B cell (primary cell): Measurements from ENCODE around the gene GPR89B. TPM values are rescaled to one million over a fixed set of nuclear protein-coding genes. Genes with fewer than 3 reads are reported as not detected.
"Not testable (repeated sequence)": the region's sequence is repeated elsewhere in the genome, so short reads cannot be mapped to it uniquely, and the experiment has no call there.

Experiments used
- ATAC-seq: fragments of 200-7000 bp; cut with Tn5 transposase; one replicate; pipeline ENCODE4 v1.10.0; 2021; ENCODE audit warnings: low read depth, mild to moderate bottlenecking, moderate number of reproducible peaks, moderate library complexity
- CTCF ChIA-PET: fragments of 350-600 bp; sonication (Branson Sonifier 250); formaldehyde crosslinking; loops from one replicate; lab custom pipeline; 2021; ENCODE audit warnings: antibody characterized with exemption, inconsistent platforms; lab: Charles Lee
- POLR2A ChIA-PET: fragments of 350-600 bp; sonication (Branson Sonifier 250); formaldehyde crosslinking; loops from one replicate; lab custom pipeline; 2021; ENCODE audit warnings: antibody characterized with exemption; lab: Charles Lee
- DNase-seq: peaks from one replicate; pipeline ENCODE4 v3.0.0; 2013
- H2AFZ ChIP-seq: 2 replicates; pipeline ENCODE4 v1.6.1; 2012; ENCODE audit warnings: mild to moderate bottlenecking, low read depth, low read length; ENCODE audit not compliant: insufficient read depth, poor library complexity, severe bottlenecking
- H3K27ac ChIP-seq, 2 donors: 1 replicate in 1 of 2; 2 replicates in 1 of 2; pipeline ENCODE4 v1.5.1; 2012 to 2013; ENCODE audit warnings: low read length in 2 of 2, mild to moderate bottlenecking in 2 of 2, moderate library complexity in 1 of 2
- H3K27me3 ChIP-seq, 4 experiments: fragments of 200-600 bp in 1 of 4; sonication (generic) in 1 of 4; replicated peaks in 1 of 4; 1 replicate in 2 of 4; 2 replicates in 2 of 4; pipeline versions ENCODE4 v1.6.1 to v1.7.0; 2013 to 2016; ENCODE audit warnings: low read length in 3 of 4, mild to moderate bottlenecking in 2 of 4, mixed read lengths in 1 of 4, moderate library complexity in 1 of 4; ENCODE audit not compliant: insufficient read depth in 4 of 4, control insufficient read depth in 3 of 4; ENCODE audit errors: control extremely low read depth in 1 of 4
- H3K36me3 ChIP-seq, 2 experiments: replicated peaks in 1 of 2; 1 replicate in 1 of 2; 2 replicates in 1 of 2; pipeline versions ENCODE4 v1.6.1 to v1.7.1; 2013; ENCODE audit warnings: low read length in 1 of 2; ENCODE audit not compliant: insufficient read depth in 2 of 2, control insufficient read depth in 1 of 2; ENCODE audit errors: control extremely low read depth in 1 of 2, extremely low read depth in 1 of 2
- H3K4me1 ChIP-seq, 2 donors: fragments of 200-600 bp in 1 of 2; sonication (generic) in 1 of 2; 1 replicate in 1 of 2; 2 replicates in 1 of 2; pipeline versions ENCODE4 v1.5.1 to v1.6.1; 2013 to 2017; ENCODE audit warnings: low read length in 2 of 2; ENCODE audit not compliant: control insufficient read depth in 2 of 2, insufficient read depth in 2 of 2
- H3K4me2 ChIP-seq: replicated peaks from 2 replicates; pipeline ENCODE3; 2012; ENCODE audit warnings: mild to moderate bottlenecking, low read depth, low read length; ENCODE audit not compliant: poor library complexity, severe bottlenecking
- H3K4me3 ChIP-seq, 5 experiments: fragments of 200-600 bp in 1 of 5; sonication (generic) in 1 of 5; 1 replicate in 3 of 5; 2 replicates in 2 of 5; pipeline versions ENCODE4 v1.5.1 to v1.7.0; 2011 to 2016; ENCODE audit warnings: low read length in 4 of 5, mild to moderate bottlenecking in 4 of 5, low read depth in 2 of 5, control low read depth in 1 of 5, moderate library complexity in 1 of 5; ENCODE audit not compliant: insufficient read depth in 1 of 5; ENCODE audit errors: control extremely low read depth in 1 of 5, extremely low read depth in 1 of 5
- H3K79me2 ChIP-seq: fragments of 200-600 bp; sonication (generic); one replicate; pipeline ENCODE4 v1.6.0; 2016; ENCODE audit warnings: low read length; ENCODE audit not compliant: control insufficient read depth, insufficient read depth
- H3K9ac ChIP-seq: fragments of 200-600 bp; sonication (generic); 2 replicates; pipeline ENCODE4 v1.6.1; 2017; ENCODE audit warnings: mild to moderate bottlenecking, low read length, moderate library complexity
- H3K9me3 ChIP-seq, 3 donors: one replicate each; pipeline versions ENCODE4 v1.6.1 to v1.7.1; 2013; ENCODE audit warnings: low read length in 2 of 3; ENCODE audit not compliant: control insufficient read depth in 2 of 3, insufficient read depth in 1 of 3; ENCODE audit errors: control extremely low read depth in 1 of 3
- H4K20me1 ChIP-seq: 2 replicates; pipeline ENCODE4 v1.6.0; 2012; ENCODE audit warnings: mild to moderate bottlenecking, low read length; ENCODE audit not compliant: insufficient read depth, control insufficient read depth, poor library complexity, severe bottlenecking
- H3K27ac Mint-ChIP-seq: one replicate; pipeline ENCODE4 v1.8.0; 2021; ENCODE audit warnings: mixed read lengths
- H3K27me3 Mint-ChIP-seq: one replicate; pipeline ENCODE4 v1.8.0; 2021; ENCODE audit warnings: mixed read lengths
- H3K4me1 Mint-ChIP-seq: one replicate; pipeline ENCODE4 v1.8.0; 2021; ENCODE audit warnings: mixed read lengths
- H3K4me3 Mint-ChIP-seq: one replicate; pipeline ENCODE4 v1.8.0; 2021; ENCODE audit warnings: mixed read lengths
- H3K9me3 Mint-ChIP-seq: one replicate; pipeline ENCODE4 v1.8.0; 2022; ENCODE audit warnings: mixed read lengths; ENCODE audit not compliant: insufficient read depth
- WGBS: methylation state at CpG from one replicate; pipeline ENCODE4 v1.1.5; 2013; ENCODE audit warnings: missing lambda C conversion rate; ENCODE audit not compliant: insufficient coverage; 5-methylcytosine and 5-hydroxymethylcytosine counted together
- intact Hi-C: fragments of 100-400 bp; cut with micrococcal nuclease; formaldehyde crosslinking; loops from one replicate; pipeline ENCODE4 v1.10.0; 2022
- polyA plus RNA-seq: library from polyadenylated mRNA; depleted of rRNA; stranded (reverse); fragments of >200 nt; gene quantifications from 2 replicates; pipeline ENCODE4 v1.2.3, GENCODE V29; 2012
- total RNA-seq, 2 donors: library from RNA; stranded (reverse); fragments of 120-200 nt in 1 of 2; gene quantifications; 1 replicate in 1 of 2; 2 replicates in 1 of 2; pipeline versions ENCODE4 v1.2.3 to v1.2.4, GENCODE V29; 2013 to 2022

Gene GPR89B
- total and polyA plus RNA-seq, 2 donors (not counting 1 experiment from before 2014, with no cell fraction given) = 20.5 to 20.8 TPM

DNA sequence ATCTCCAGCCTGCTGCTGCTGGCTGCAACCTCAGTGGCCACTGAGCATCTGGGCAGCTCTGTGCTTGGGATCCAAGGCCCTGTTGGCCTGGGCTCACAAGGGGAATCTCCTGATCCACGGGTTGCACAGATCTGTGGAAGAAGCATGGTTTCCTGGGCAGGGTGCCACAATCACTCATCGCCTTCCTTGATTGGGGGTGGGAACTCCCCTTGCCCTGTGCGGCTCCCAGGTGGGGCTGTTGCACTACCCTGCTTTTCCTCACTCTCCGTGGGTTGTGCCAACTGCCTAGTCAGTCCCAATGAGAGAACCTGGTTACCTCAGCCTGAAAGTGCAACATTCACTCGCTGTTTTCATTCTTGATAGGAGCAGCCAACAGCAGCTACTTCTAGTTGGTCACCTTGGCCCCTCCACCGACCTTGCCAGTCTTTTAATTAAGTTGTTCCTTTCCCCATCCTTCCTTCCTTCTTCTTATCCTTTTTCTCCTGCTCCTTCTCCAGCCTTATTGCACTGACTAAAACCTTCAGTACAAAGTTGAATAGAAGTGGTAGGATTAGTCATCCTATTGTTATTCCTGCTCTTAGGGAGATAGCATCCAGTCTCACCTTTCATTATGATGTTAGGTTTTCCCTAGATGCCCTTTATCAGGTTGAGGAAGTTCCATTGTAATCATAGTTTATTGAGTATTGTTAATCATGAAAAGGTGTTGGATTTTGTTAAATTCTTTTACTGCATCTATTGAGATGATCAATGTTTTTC, 50.9 kb downstream of the GPR89B start:
- H3K27ac ChIP-seq, H3K4me1 Mint-ChIP-seq, H3K27ac Mint-ChIP-seq, H3K9me3 ChIP-seq, H3K9me3 Mint-ChIP-seq, H3K36me3 ChIP-seq, H2AFZ ChIP-seq, DNase-seq, POLR2A ChIA-PET, ATAC-seq, H3K27me3 Mint-ChIP-seq, H3K4me3 ChIP-seq, H3K9ac ChIP-seq, H3K4me3 Mint-ChIP-seq, H3K4me2 ChIP-seq, intact Hi-C loops, H3K27me3 ChIP-seq, H3K79me2 ChIP-seq, H4K20me1 ChIP-seq, H3K4me1 ChIP-seq, CTCF ChIA-PET: not testable (repeated sequence)
- WGBS = 80% methylated on average over 1 of the region's 6 CpGs

DNA sequence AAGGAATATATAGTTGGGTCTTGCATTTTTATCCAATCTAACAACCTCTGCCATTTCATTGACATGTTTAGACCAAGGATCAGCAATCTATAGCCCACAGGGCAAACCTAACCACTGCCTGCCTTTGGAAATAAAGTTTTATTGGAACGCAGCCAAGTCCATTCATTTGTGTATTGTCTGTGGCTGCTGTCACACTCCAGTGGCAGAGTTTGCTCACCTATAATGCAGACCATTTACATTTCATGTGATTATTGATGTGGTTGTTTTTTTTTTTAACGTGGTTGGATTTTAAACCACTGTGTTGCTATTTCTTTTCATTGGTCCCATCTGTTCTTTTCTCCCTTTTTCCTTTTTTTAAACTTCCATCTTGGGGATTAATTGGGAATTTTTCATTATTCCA, 57.2 kb downstream of the GPR89B start:
- H3K9me3 Mint-ChIP-seq, H3K27ac ChIP-seq, H3K4me3 ChIP-seq, H3K9me3 ChIP-seq, DNase-seq, H3K27me3 ChIP-seq, H3K9ac ChIP-seq, H3K27me3 Mint-ChIP-seq, H3K4me1 Mint-ChIP-seq, H3K79me2 ChIP-seq, H2AFZ ChIP-seq, H3K4me2 ChIP-seq, H3K4me3 Mint-ChIP-seq, ATAC-seq, CTCF ChIA-PET, H3K27ac Mint-ChIP-seq, POLR2A ChIA-PET, intact Hi-C loops, H4K20me1 ChIP-seq, H3K36me3 ChIP-seq, H3K4me1 ChIP-seq: not testable (repeated sequence)
- WGBS = no CpG with 5 or more reads among the region's 2 CpGs

DNA sequence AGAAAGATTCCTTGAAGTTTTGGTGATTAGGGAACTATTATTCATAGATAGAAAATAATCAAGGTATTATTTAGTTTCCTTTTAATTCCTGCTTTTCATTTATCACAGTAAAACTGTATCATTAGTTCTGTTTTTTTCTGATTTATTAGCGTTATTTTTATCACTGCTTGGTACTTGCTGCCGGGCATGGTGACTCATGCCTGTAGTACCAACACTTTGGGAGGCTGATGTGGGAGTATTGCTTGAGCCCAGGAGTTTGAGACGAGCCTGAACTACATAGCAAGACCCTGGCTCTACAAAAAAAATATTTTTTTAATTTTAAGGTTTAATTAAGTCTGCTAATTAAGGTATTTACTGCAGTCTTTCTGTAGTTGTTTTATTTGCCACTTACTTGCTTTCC, 59.7 kb downstream of the GPR89B start:
- H3K4me3 Mint-ChIP-seq, H3K4me2 ChIP-seq, H3K4me1 ChIP-seq, H3K9me3 Mint-ChIP-seq, ATAC-seq, DNase-seq, H3K27ac Mint-ChIP-seq, H2AFZ ChIP-seq, H3K79me2 ChIP-seq, H3K27ac ChIP-seq, intact Hi-C loops, H3K9ac ChIP-seq, H3K4me1 Mint-ChIP-seq, H3K27me3 Mint-ChIP-seq, H3K36me3 ChIP-seq, POLR2A ChIA-PET, H3K27me3 ChIP-seq, H3K9me3 ChIP-seq, H4K20me1 ChIP-seq, CTCF ChIA-PET, H3K4me3 ChIP-seq: not testable (repeated sequence)
- WGBS = no CpG with 5 or more reads among the region's 3 CpGs

- CTCF ChIA-PET, H3K9ac ChIP-seq, H3K27ac Mint-ChIP-seq, H3K4me3 Mint-ChIP-seq, DNase-seq, H3K9me3 Mint-ChIP-seq, intact Hi-C loops, H3K4me1 ChIP-seq, POLR2A ChIA-PET, H3K79me2 ChIP-seq, H3K4me3 ChIP-seq, H4K20me1 ChIP-seq, H3K4me2 ChIP-seq, H2AFZ ChIP-seq, H3K27me3 ChIP-seq, H3K4me1 Mint-ChIP-seq, H3K27ac ChIP-seq, ATAC-seq, H3K9me3 ChIP-seq, H3K27me3 Mint-ChIP-seq, H3K36me3 ChIP-seq: not testable (repeated sequence)
- WGBS = no CpG with 5 or more reads among the region's 4 CpGs
These were observed 64.7 kb downstream of the GPR89B start for GRCh38 chr1:147992916-147993315.
